GM18909 (cell line): ENCODE data around the gene CABCOCO1.
A peak's percentile ranks its signal among the peaks of the same experiment; 100 is the strongest.

Experiments
- ATAC-seq: cut with Tn5 transposase; IDR thresholded peaks from one replicate; pipeline ENCODE4 v1.9.1; 2021; ENCODE audit warnings: mild to moderate bottlenecking; ENCODE audit not compliant: unreplicated experiment, poor library complexity

The CABCOCO1 gene

GRCh38 chr10:61804414-61804813 lies 141.7 kb downstream of the CABCOCO1 start:
- ATAC-seq: no peak

DNA sequence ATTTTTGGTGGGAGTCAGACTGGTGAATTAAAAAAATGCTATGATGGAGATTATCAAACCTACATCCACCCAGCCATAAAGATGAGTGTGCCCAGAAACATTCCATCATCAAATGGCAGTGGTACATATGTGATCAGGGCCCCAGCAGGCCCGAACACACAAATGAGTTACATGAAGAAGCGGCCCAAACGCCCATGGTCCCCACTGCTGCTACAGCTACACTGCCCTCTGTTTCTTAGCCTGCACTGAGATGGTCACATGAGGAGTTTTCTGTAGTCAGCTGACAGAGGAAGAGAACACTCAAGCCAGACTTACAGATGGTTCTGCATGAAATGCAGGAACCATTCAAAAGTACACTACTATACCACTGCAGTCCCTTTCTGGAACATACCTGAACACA lies 142.4 kb downstream of the CABCOCO1 start:
- no peak for ATAC-seq

- ATAC-seq: no peak
These were observed 147.5 kb downstream of the CABCOCO1 start for GRCh38 chr10:61810263-61810662.

GRCh38 chr10:61812052-61812721 lies 149.5 kb downstream of the CABCOCO1 start:
- ATAC-seq: peak; percentile 74

DNA sequence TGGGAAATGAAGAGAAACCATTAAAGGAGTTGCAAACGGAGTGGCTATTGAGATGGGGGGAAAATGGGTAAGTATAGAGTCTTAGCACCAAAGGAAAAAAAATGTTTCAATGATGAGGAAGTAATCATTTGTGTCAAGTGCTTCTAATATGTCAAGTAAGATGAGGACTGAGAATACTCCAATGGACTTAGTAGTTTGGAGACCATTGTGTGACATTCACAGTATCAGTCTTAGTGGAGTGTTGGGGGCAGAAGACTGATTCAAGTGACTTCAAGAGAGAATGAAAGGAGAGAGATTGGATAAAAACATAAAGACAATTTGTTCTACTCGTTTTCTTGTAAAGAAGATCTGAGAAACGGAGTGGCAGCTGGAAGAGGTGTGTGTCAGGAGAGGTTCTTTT lies 150.2 kb downstream of the CABCOCO1 start:
- no peak for ATAC-seq

DNA sequence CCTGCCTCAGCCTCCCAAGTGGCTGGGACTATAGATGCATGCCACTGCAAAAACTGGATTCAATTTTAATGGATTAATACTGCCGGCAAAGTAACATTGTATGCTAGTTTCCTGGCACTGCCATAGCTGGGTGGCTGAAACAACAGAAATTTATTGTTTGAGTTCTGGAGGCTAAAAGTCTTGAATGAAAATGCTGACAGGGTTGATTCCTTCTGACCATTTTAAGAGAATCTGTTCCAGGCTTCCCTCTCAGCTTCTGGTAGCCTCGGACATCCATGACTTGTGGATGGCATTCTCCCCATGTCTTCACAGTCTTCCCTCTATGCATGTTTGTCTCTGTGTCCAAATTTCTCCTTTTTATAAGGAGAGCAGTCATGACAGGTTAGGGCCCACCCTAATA lies 151.4 kb downstream of the CABCOCO1 start:
- ATAC-seq: no peak

GRCh38 chr10:61815496-61815895 lies 152.8 kb downstream of the CABCOCO1 start:
- no peak for ATAC-seq
